Prostate gland (tissue), 2 donors: Measurements from ENCODE around the gene FHOD3.

Source experiments
- POLR2A ChIP-seq: fragments of 450-650 bp; IDR thresholded peaks from one replicate; pipeline ENCODE4 v1.6.1; 2016; ENCODE audit warnings: antibody characterized with exemption, mild to moderate bottlenecking
- POLR2AphosphoS5 ChIP-seq: sonication (generic); formaldehyde crosslinking; IDR thresholded peaks from one replicate; pipeline ENCODE4 v1.6.1; 2017; ENCODE audit warnings: antibody characterized with exemption
- TF ChIP-seq, protein P1 (sequence below), 4 experiments: fragments of 200-600 bp in 2 of 4; fragments of 450-650 bp in 2 of 4; sonication (generic) in 2 of 4; IDR thresholded peaks; 1 replicate in 3 of 4; 2 replicates in 1 of 4; pipeline ENCODE4 v1.5.1; 2016 to 2019; ENCODE audit warnings: antibody characterized with exemption in 4 of 4, mild to moderate bottlenecking in 2 of 4, moderate library complexity in 2 of 4

DNA sequence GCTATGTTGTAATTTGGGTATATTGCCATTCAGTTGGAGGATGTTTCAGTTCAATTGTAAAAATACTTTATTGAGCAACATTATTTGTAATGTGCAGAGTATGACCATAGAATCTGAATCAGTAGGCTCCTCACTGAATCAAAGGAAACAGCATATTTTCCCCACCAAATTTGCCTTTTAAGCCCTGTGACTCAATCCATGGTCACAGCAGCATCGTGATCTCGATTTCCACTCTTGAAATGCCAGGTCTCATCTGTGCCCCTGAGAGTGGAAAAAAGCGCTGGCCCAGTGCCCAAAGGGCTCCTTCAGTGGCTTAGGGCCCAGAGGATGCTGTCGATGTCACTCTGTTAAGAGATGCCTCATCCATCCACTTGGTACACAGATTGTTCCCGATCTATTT lies 57.5 kb downstream of the FHOD3 start:
- TF ChIP-seq POLR2A (no peak), POLR2AphosphoS5 (no peak)
- TF ChIP-seq, protein P1, sequence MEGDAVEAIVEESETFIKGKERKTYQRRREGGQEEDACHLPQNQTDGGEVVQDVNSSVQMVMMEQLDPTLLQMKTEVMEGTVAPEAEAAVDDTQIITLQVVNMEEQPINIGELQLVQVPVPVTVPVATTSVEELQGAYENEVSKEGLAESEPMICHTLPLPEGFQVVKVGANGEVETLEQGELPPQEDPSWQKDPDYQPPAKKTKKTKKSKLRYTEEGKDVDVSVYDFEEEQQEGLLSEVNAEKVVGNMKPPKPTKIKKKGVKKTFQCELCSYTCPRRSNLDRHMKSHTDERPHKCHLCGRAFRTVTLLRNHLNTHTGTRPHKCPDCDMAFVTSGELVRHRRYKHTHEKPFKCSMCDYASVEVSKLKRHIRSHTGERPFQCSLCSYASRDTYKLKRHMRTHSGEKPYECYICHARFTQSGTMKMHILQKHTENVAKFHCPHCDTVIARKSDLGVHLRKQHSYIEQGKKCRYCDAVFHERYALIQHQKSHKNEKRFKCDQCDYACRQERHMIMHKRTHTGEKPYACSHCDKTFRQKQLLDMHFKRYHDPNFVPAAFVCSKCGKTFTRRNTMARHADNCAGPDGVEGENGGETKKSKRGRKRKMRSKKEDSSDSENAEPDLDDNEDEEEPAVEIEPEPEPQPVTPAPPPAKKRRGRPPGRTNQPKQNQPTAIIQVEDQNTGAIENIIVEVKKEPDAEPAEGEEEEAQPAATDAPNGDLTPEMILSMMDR (IDR thresholded peaks at IDR 0.05) = no peak
